Fibroblast of villous mesenchyme (primary cell): ENCODE data around the gene VPREB3. TPM values are rescaled to one million over a fixed set of nuclear protein-coding genes. Genes with fewer than 3 reads are reported as not detected.
"Not testable (repeated sequence)": the region's sequence is repeated elsewhere in the genome, so short reads cannot be mapped to it uniquely, and the experiment has no call there.

ENCODE experiments used
- DNase-seq: peaks from one replicate; pipeline ENCODE4 v3.0.0-alpha.2; 2010; ENCODE audit warnings: low read depth
- H3K4me3 ChIP-seq: 2 replicates; pipeline ENCODE4 v1.5.1; 2011; ENCODE audit warnings: low read depth, mild to moderate bottlenecking, low read length
- CTCF ChIP-seq: IDR thresholded peaks from 2 replicates; pipeline ENCODE4 v1.5.1; 2012; ENCODE audit warnings: low read depth, mild to moderate bottlenecking, low read length; ENCODE audit not compliant: insufficient read depth
- total RNA-seq: library from RNA; depleted of rRNA; stranded (reverse); fragments of >200 nt; gene quantifications from 2 replicates; pipeline ENCODE4 v1.2.3, GENCODE V29; 2012

Gene VPREB3
- total RNA-seq, 1 donor = not detected

GRCh38 chr22:23744001-23744400 lies 10.2 kb downstream of the VPREB3 start:
- no peak overlapping the region for H3K4me3 ChIP-seq
- TF ChIP-seq CTCF = no peak
- DNase-seq = no peak

- no peak for TF ChIP-seq CTCF
- no peak for DNase-seq
- H3K4me3 ChIP-seq = no peak overlapping the region
Measured at GRCh38 chr22:23743303-23743705, 10.9 kb downstream of the VPREB3 start.

GRCh38 chr22:23742505-23743264 lies 11.5 kb downstream of the VPREB3 start:
- H3K4me3 ChIP-seq = no peak overlapping the region
- no peak for TF ChIP-seq CTCF
- no peak for DNase-seq

GRCh38 chr22:23737696-23738095 lies 16.5 kb downstream of the VPREB3 start:
- no peak for TF ChIP-seq CTCF
- no peak overlapping the region for H3K4me3 ChIP-seq
- no peak for DNase-seq

- H3K4me3 ChIP-seq, DNase-seq: not testable (repeated sequence)
Measured at GRCh38 chr22:23728108-23728507, 26.1 kb downstream of the VPREB3 start.

- no peak for TF ChIP-seq CTCF
- no peak for DNase-seq
- H3K4me3 ChIP-seq = no peak overlapping the region
Measured at GRCh38 chr22:23722724-23723123, 31.5 kb downstream of the VPREB3 start.

GRCh38 chr22:23722160-23722559 lies 32.1 kb downstream of the VPREB3 start:
- TF ChIP-seq CTCF = no peak
- DNase-seq = no peak
- no peak overlapping the region for H3K4me3 ChIP-seq
